Coronary artery (tissue), 2 donors: Measurements from ENCODE around the gene TREML4.

ENCODE experiments used
- DNase-seq: peaks from one replicate; pipeline ENCODE4 v3.0.0-alpha.2; 2017; ENCODE audit warnings: low spot score
- H3K27ac ChIP-seq, 2 donors: fragments of 200-600 bp; sonication (generic); one replicate each; pipeline ENCODE4 v1.5.1; 2016 to 2019
- H3K4me3 ChIP-seq: fragments of 200-600 bp; sonication (generic); 2 replicates; pipeline ENCODE4 v1.5.1; 2016; ENCODE audit warnings: mild to moderate bottlenecking, moderate library complexity
- TF ChIP-seq, protein P1 (sequence below): fragments of 200-600 bp; sonication (generic); IDR thresholded peaks from one replicate; pipeline ENCODE4 v1.5.1; 2019; ENCODE audit warnings: antibody characterized with exemption

The TREML4 gene

DNA sequence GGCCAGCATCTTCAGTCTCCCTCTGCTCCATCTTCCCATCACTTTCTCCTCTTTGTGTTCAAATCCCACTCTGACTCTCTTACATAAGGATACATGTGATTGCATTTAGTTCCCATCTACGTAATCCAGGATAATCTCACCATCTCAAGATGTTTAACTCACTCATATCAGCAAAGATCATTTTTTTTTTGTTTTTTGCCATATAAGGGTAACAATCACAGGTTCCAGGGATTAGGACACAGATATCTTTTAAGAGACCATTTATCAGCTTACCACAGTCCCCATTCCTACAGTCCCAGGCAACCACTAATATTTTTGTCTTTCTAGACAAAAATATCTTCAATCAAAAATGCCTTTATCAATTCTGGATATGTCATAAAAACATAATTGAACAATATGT, 24.0 kb upstream of the TREML4 start:
- DNase-seq = no peak
- TF ChIP-seq, protein P1, sequence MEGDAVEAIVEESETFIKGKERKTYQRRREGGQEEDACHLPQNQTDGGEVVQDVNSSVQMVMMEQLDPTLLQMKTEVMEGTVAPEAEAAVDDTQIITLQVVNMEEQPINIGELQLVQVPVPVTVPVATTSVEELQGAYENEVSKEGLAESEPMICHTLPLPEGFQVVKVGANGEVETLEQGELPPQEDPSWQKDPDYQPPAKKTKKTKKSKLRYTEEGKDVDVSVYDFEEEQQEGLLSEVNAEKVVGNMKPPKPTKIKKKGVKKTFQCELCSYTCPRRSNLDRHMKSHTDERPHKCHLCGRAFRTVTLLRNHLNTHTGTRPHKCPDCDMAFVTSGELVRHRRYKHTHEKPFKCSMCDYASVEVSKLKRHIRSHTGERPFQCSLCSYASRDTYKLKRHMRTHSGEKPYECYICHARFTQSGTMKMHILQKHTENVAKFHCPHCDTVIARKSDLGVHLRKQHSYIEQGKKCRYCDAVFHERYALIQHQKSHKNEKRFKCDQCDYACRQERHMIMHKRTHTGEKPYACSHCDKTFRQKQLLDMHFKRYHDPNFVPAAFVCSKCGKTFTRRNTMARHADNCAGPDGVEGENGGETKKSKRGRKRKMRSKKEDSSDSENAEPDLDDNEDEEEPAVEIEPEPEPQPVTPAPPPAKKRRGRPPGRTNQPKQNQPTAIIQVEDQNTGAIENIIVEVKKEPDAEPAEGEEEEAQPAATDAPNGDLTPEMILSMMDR = no peak
- H3K27ac ChIP-seq = no peak overlapping the region
- H3K4me3 ChIP-seq = no peak overlapping the region

DNA sequence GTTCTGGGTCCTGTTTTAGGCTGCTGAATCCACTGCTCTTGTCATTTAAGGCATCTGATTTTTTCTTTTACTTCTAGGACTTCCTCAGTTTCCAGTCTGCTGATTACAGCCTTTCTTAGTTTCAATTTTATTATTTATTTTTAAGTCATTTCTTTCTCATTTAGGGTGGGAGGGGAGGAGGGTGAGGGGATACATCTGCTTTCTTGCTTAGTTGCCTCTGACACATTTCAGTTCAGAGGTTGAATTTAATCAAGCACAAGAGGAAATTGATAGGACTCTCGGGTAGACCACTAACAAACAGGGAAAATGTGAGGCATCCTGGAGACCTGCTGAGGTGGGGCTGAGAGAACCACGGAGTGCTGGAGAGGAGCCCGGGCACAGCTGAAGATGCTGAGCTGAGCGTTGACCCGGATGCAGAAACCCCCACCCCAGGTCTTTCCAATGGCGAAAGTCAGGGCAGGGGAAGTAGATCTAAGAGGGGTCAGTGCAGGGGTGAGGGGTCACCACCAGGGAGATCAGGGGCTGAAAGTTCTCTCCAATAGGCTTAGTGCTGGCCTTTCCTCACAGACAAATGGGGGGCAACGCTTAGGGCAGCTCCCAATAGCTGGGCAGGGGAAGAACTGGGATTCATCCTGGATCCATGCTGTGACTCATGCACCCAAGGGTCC, 19.6 kb upstream of the TREML4 start:
- Histone ChIP-seq H3K4me3 (no peak overlapping the region), H3K27ac (no peak overlapping the region)
- DNase-seq = no peak
- TF ChIP-seq, protein P1 = no peak

DNA sequence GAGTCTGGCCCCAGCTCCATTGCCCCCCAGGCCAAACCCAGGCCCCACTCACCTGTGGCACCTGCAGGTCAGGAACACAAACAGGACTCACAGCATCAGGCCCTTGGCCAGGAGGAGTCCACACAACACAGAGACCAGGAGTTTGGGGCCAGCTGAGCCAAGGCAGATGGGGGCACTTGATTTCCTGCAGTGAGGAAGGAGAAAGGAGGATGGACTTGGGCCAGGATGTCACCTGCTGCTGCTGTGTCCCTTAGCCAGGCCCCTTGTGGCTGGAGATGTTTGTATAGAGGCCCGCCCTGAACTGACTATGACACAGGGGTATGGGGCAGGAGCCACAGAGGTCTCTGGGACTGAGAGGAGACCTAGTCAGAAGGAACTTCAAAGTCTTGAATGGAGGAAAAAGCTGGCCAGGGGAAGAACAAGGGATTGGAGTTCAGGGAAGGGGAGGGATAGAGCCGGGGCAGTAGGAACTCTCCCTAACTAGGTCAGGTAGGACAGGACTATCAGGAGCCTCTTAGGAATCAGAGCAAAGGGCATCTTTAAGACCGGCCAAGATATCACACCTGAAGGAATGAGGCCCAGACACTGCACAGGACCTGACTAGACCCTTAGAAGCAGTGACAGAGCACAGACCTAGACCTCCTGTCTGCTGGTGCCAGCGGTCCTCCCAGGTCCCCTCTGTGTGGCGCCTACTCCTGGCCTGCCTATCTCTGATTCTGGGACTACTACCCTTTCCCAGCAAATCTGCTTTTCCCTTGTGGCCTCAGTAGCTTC, 18.4 kb upstream of the TREML4 start:
- Histone ChIP-seq H3K27ac (no peak overlapping the region), H3K4me3 (no peak overlapping the region)
- peak; percentile 56 for DNase-seq
- TF ChIP-seq, protein P1 = no peak

DNA sequence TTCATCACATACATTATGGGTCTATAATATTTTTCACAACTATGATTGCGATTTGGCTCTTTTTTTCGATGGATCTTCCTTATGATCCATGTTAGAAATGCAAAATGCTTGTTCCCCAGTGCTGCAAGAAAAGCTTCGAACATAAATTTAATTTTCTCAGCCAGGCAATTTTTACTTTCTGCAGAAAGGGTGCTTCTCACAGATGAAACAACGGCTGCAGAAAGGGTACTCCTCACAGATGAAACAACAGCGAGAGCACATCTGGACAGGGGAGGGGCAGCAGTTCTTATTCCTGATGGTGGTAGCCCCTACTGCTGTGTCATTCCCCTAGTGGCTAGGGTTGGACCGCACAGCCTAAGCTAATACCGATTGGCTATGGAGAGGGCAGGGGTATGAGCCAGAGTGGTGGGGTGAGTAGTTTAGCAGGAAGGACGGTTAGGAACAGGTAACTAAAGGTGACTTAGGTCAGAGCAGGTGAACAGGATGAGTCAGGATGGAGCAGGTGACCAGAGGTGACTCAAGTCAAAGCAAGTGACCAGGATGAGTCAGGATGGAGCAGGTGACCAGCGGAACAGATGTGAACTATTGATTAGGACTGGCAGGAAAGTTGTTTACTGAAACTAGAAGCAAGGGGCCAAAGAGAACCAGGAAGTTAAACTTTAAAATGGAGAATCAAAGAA, 13.4 kb upstream of the TREML4 start:
- H3K4me3 ChIP-seq = no peak overlapping the region
- H3K27ac ChIP-seq = no peak overlapping the region
- DNase-seq = peak; percentile 16
- TF ChIP-seq, protein P1 = no peak

DNA sequence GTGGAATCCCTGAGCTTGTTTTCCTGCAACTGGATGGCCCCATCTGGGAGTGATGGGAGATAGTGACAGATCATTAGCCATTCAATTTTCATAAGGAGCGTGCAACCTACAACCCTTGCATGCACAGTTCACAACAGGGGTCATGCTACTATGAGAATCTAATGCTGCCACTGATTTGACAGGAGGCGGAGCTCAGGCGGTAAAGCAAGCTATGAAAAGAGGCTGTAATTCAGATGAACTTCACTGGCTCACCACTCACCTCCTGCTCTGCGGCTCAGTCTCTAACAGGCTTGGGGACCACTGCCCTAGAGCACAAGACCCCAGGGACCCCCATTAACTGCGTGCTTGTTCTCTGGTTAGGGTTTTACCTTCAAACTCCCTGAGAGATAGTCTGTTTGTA, 12.4 kb upstream of the TREML4 start:
- Histone ChIP-seq H3K4me3 (no peak overlapping the region), H3K27ac (no peak overlapping the region)
- no peak for DNase-seq
- TF ChIP-seq, protein P1 = no peak

DNA sequence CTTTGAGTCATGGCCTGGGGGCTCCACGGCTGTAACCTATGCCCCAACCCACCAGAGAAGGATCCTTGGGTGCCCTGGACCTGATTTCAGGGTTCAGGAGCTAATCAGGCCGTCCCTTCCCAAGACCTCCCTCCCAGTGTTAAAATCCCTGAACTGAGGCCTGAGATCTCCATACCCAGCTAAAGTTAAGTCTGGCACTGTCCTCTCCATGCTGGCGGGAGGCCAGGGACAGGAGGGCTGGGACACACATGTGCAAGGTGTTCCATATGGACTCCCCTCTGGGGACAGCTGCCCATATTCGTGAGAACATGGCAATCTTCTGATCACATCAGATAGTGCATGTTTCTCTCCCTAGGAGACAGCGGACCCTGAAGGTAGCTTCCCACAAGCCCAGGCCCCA, 11.5 kb upstream of the TREML4 start:
- Histone ChIP-seq H3K4me3 (no peak overlapping the region), H3K27ac (no peak overlapping the region)
- peak; percentile 31 for DNase-seq
- TF ChIP-seq, protein P1 = no peak
